Measurements from ENCODE around the gene NCKAP5. TPM values are rescaled to one million over a fixed set of nuclear protein-coding genes. Genes with fewer than 3 reads are reported as not detected.

Gene NCKAP5
- total and polyA plus RNA-seq, 2 of the 8 experiments (the other 6 are each of a cell fraction or from before 2014, with no cell fraction given) = 0.27 to 0.86 TPM

DNA sequence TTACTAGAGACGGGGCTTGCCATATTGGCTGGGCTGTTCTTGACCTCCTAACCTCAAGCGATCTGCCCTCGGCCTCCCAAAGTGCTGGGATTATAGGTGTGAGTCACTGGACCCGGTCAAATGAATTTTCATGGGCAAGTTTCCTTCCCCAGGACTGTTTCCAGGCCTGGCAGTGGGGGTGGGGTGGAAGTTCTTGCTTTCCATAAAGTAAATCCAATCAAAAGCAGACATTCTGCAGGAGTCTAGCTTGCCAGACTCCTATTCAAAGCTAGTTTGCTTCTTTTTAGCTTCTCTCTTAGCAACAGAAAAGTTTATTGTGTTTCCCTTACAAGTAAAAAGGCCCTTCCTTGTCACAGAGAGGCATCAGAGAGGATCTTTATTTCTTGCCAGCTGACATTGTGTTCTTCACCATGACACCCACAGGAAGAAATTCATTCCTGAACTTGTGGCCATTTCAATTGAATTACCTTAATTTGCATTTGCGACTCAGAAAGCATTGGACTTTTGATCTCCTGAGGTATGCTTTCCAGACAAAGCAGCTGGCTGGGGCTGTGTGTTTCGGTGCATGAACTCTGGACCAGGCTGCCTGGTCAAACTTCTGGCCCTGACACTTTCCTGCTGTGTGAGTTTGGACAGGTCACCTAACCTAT, 936.1 kb downstream of the NCKAP5 start:
- 90% methylated on average over 5 of the region's 6 CpGs; no CpG with 5 or more reads in 1 of the 2 experiments for WGBS, 2 experiments (ENCODE audit: extremely low coverage in 1 of 2, insufficient coverage in 1 of 2, insufficient read length in 1 of 2, insufficient replicate concordance in 2 of 2, low coverage in 1 of 2, low lambda C conversion rate in 2 of 2, missing lambda C conversion rate in 1 of 2)
- H2BK120ac ChIP-seq (replicated peaks; ENCODE audit: low read depth, low read length) = no peak overlapping the region
- H2BK15ac ChIP-seq (ENCODE audit: low read length) = no peak overlapping the region
- H3K9me3 ChIP-seq (ENCODE audit: insufficient read depth in 2 of 2, low read depth in 1 of 2, low read length in 1 of 2) = no peaks in the 10 kb centered on the region
- ChIA-PET POLR2A (ENCODE audit: partially characterized antibody) (no interaction called here), CTCF (ENCODE audit: partially characterized antibody) (interaction anchor here (0.5 to 1.7 kb wide), 3 partner anchors 19 to 162 kb away, joined by 3 read pairs; no protein-coding TSS in a partner anchor)
- H4K5ac ChIP-seq (ENCODE audit: insufficient read length, low read depth, low read length) = no peak overlapping the region
- H3K23ac ChIP-seq (ENCODE audit: insufficient read length) = no peak overlapping the region
- H3K14ac ChIP-seq (ENCODE audit: insufficient read length) = no peak overlapping the region
- no peak overlapping the region for H2AK5ac ChIP-seq (ENCODE audit: low read depth, low read length)
- H3K27me3 ChIP-seq (replicated peaks in 1 of 4; ENCODE audit: control insufficient read depth in 3 of 4, extremely low read depth in 1 of 4, insufficient read depth in 3 of 4, low read length in 3 of 4) = no peaks in the 10 kb centered on the region
- TF ChIP-seq SIRT6 (IDR thresholded peaks at IDR 0.05; ENCODE audit: low read length) (no peak), TBP (IDR thresholded peaks at IDR 0.05; ENCODE audit: low read depth, low read length) (no peak), CREB1 (IDR thresholded peaks at IDR 0.05) (no peak)
- no peaks in the 10 kb centered on the region for H3K79me2 ChIP-seq (ENCODE audit: control insufficient read depth in 1 of 2, insufficient read depth in 2 of 2, low read length in 2 of 2)
- FAIRE-seq = no peak
- no peak overlapping the region for H3K27ac ChIP-seq (ENCODE audit: low read depth, low read length)
- no peak overlapping the region for H4K91ac ChIP-seq (replicated peaks; ENCODE audit: insufficient read length, low read length)
- no peaks in the 10 kb centered on the region for H3K36me3 ChIP-seq (ENCODE audit: control insufficient read depth in 2 of 4, insufficient read depth in 4 of 4, low read length in 3 of 4)
- no peak overlapping the region for H3K56ac ChIP-seq (replicated peaks; ENCODE audit: insufficient read length, low read depth, low read length)
- no peaks in the 10 kb centered on the region for H3K79me1 ChIP-seq (ENCODE audit: low read depth, low read length)
- no peak overlapping the region for H2BK12ac ChIP-seq (ENCODE audit: low read depth, low read length)
- H3K9ac ChIP-seq (replicated peaks in 1 of 4; ENCODE audit: extremely low read depth in 1 of 4, low read depth in 3 of 4, low read length in 3 of 4) = no peak overlapping the region
- H3K4me3 ChIP-seq (ENCODE audit: extremely low read depth in 1 of 4, insufficient read depth in 2 of 4, low read depth in 3 of 4, low read length in 4 of 4) = no peak overlapping the region
- H2AFZ ChIP-seq (ENCODE audit: low read length) = no peak overlapping the region
- peaks cover 0 to 8% (median 4%) of the 10 kb centered on the region in 4 experiments; a peak in 4 of 7 replicates for H3K4me1 ChIP-seq (replicated peaks in 1 of 4; ENCODE audit: control insufficient read depth in 3 of 4, insufficient read depth in 4 of 4, low read length in 3 of 4)
- H2BK20ac ChIP-seq (ENCODE audit: low read length) = no peak overlapping the region
- no peaks in the 10 kb centered on the region for H4K20me1 ChIP-seq (replicated peaks in 1 of 2; ENCODE audit: control insufficient read depth in 1 of 2, insufficient read depth in 2 of 2, low read length in 2 of 2)
- no peak overlapping the region for H3K4ac ChIP-seq (replicated peaks; ENCODE audit: insufficient read length, low read depth, low read length)
- H2BK5ac ChIP-seq (ENCODE audit: low read depth, low read length) = no peak overlapping the region
- DNase-seq (ENCODE audit: low read depth in 1 of 2, low spot score in 2 of 2) = no peak
- H3K23me2 ChIP-seq (ENCODE audit: low read depth, low read length) = peaks cover 9% of the 10 kb centered on the region; the same call in 1 of the 2 replicates
- H3K4me2 ChIP-seq (ENCODE audit: insufficient read depth in 1 of 2, low read depth in 2 of 2, low read length in 2 of 2) = no peak overlapping the region; a peak in 1 of 4 replicates
- no peak overlapping the region for H4K8ac ChIP-seq (ENCODE audit: extremely low read depth, insufficient read depth, low read length)
- H3K18ac ChIP-seq (ENCODE audit: extremely low read depth, low read length) = no peak overlapping the region
